ENCODE results near the gene SAP25. TPM values are rescaled to one million over a fixed set of nuclear protein-coding genes. Genes with fewer than 3 reads are reported as not detected.

Gene SAP25
- total and polyA plus RNA-seq, 2 of the 8 experiments (the other 6 are each of a cell fraction or from before 2014, with no cell fraction given) = 3.6 to 5.8 TPM

GRCh38 chr7:100561491-100562194 lies 12.1 kb downstream of the SAP25 start (continued):
- TF ChIP-seq SAP30 (IDR thresholded peaks at IDR 0.05; ENCODE audit: insufficient read depth, insufficient replicate concordance, low read length) = no peak
- TF ChIP-seq BACH1 (IDR thresholded peaks at IDR 0.05; ENCODE audit: low read length) = no peak
- TF ChIP-seq RAD21 (IDR thresholded peaks at IDR 0.05 in 1 of 2, conservative IDR thresholded peaks at IDR 0.05 in 1 of 2; ENCODE audit: low read depth in 2 of 2, low read length in 2 of 2) = no peak
- no peak for TF ChIP-seq SRF (IDR thresholded peaks at IDR 0.05; ENCODE audit: low read depth, low read length)
- no peak for TF ChIP-seq ASH2L (IDR thresholded peaks at IDR 0.05; ENCODE audit: low read length)
- TF ChIP-seq CEBPB (IDR thresholded peaks at IDR 0.05; ENCODE audit: low read depth, low read length) = no peak
- TF ChIP-seq TBP (IDR thresholded peaks at IDR 0.05; ENCODE audit: low read depth, low read length) = no peak
- TF ChIP-seq CTCF (IDR thresholded peaks at IDR 0.05; ENCODE audit: control extremely low read depth in 1 of 3, insufficient read depth in 1 of 3, low read depth in 1 of 3, low read length in 3 of 3) = no peak
